HL-60/S4 treated with phorbol 12-myristate 13-acetate at 8.2 ng/mL for 4 days and 3 days (cell line): ENCODE measurements around the gene ST8SIA4.

Experiments
- in situ Hi-C: fragments of 300-500 bp; cut with MboI; formaldehyde crosslinking; loops from 2 replicates; pipeline ENCODE4 v1.15.0; 2022; ENCODE audit warnings: low sequenced_read_pairs

ST8SIA4 gene

GRCh38 chr5:100832252-100833230, 70.5 kb downstream of the ST8SIA4 start:
- in situ Hi-C loops, result no loop called here

- in situ Hi-C loops, result no loop called here
Observed at GRCh38 chr5:100828898-100829356, 74.2 kb downstream of the ST8SIA4 start.

- in situ Hi-C loops, result no loop called here
Observed at GRCh38 chr5:100828071-100828897, 74.8 kb downstream of the ST8SIA4 start.

GRCh38 chr5:100827481-100827889, 75.6 kb downstream of the ST8SIA4 start:
- in situ Hi-C loops, result no loop called here

- in situ Hi-C loops, result no loop called here
Observed at GRCh38 chr5:100826133-100826532, 76.9 kb downstream of the ST8SIA4 start.

GRCh38 chr5:100824635-100825034, 78.4 kb downstream of the ST8SIA4 start:
- in situ Hi-C loops, result no loop called here

GRCh38 chr5:100823812-100824211, 79.3 kb downstream of the ST8SIA4 start:
- in situ Hi-C loops, result no loop called here

- in situ Hi-C loops, result no loop called here
Observed at GRCh38 chr5:100821751-100822150, 81.3 kb downstream of the ST8SIA4 start.

GRCh38 chr5:100818340-100818739, 84.7 kb downstream of the ST8SIA4 start:
- in situ Hi-C loops, result no loop called here

- in situ Hi-C loops, result no loop called here
Observed at GRCh38 chr5:100803397-100803796, 99.7 kb downstream of the ST8SIA4 start.

- in situ Hi-C loops, result no loop called here
Observed at GRCh38 chr5:100802208-100802607, 100.9 kb downstream of the ST8SIA4 start.

- in situ Hi-C loops, result no loop called here
Observed at GRCh38 chr5:100800562-100800961, 102.5 kb downstream of the ST8SIA4 start.

- in situ Hi-C loops, result no loop called here
Observed at GRCh38 chr5:100799166-100799565, 103.9 kb downstream of the ST8SIA4 start.

GRCh38 chr5:100797861-100798260, 105.2 kb downstream of the ST8SIA4 start:
- in situ Hi-C loops, result no loop called here

- in situ Hi-C loops, result no loop called here
Observed at GRCh38 chr5:100796851-100797250, 106.2 kb downstream of the ST8SIA4 start.

- in situ Hi-C loops, result no loop called here
Observed at GRCh38 chr5:100794844-100795243, 108.2 kb downstream of the ST8SIA4 start.

GRCh38 chr5:100794218-100794617, 108.9 kb downstream of the ST8SIA4 start:
- in situ Hi-C loops, result no loop called here

- in situ Hi-C loops, result no loop called here
Observed at GRCh38 chr5:100792781-100793180, 110.3 kb downstream of the ST8SIA4 start.

GRCh38 chr5:100791391-100791790, 111.7 kb downstream of the ST8SIA4 start:
- in situ Hi-C loops, result no loop called here

- in situ Hi-C loops, result no loop called here
Observed at GRCh38 chr5:100790951-100791350, 112.1 kb downstream of the ST8SIA4 start.

- in situ Hi-C loops, result no loop called here
Observed at GRCh38 chr5:100790170-100790665, 112.9 kb downstream of the ST8SIA4 start.
